GM21515 (cell line): ENCODE results near the gene MRPL45.

Experiments used
- ATAC-seq: cut with Tn5 transposase; IDR thresholded peaks from one replicate; pipeline ENCODE4 v1.9.1; 2021; ENCODE audit not compliant: unreplicated experiment

Gene MRPL45

GRCh38 chr17:38324772-38325171 lies 27.8 kb downstream of the MRPL45 start:
- no peak for ATAC-seq

- ATAC-seq, result no peak
Observed at GRCh38 chr17:38325221-38325851, 28.4 kb downstream of the MRPL45 start.

- no peak for ATAC-seq
Observed at GRCh38 chr17:38326996-38327792, 30.2 kb downstream of the MRPL45 start.

GRCh38 chr17:38327936-38328335 lies 31.0 kb downstream of the MRPL45 start:
- no peak for ATAC-seq

- ATAC-seq, result no peak
Observed at GRCh38 chr17:38328620-38329019, 31.7 kb downstream of the MRPL45 start.

GRCh38 chr17:38329284-38329683 lies 32.3 kb downstream of the MRPL45 start:
- ATAC-seq, result no peak

- ATAC-seq, result no peak
Observed at GRCh38 chr17:38329808-38330730, 33.1 kb downstream of the MRPL45 start.

GRCh38 chr17:38330941-38331411 lies 34.0 kb downstream of the MRPL45 start:
- ATAC-seq, result no peak

- no peak for ATAC-seq
Observed at GRCh38 chr17:38332735-38333134, 35.8 kb downstream of the MRPL45 start.

GRCh38 chr17:38333635-38334295 lies 36.8 kb downstream of the MRPL45 start:
- no peak for ATAC-seq

GRCh38 chr17:38334480-38335364 lies 37.8 kb downstream of the MRPL45 start:
- no peak for ATAC-seq

GRCh38 chr17:38336838-38337237 lies 39.9 kb downstream of the MRPL45 start:
- no peak for ATAC-seq

- ATAC-seq, result no peak
Observed at GRCh38 chr17:38338053-38338452, 41.1 kb downstream of the MRPL45 start.

GRCh38 chr17:38338535-38338934 lies 41.6 kb downstream of the MRPL45 start:
- ATAC-seq, result no peak

GRCh38 chr17:38339891-38340290 lies 42.9 kb downstream of the MRPL45 start:
- no peak for ATAC-seq

GRCh38 chr17:38341035-38341721 lies 44.2 kb downstream of the MRPL45 start:
- ATAC-seq, result no peak

GRCh38 chr17:38342886-38343607 lies 46.1 kb downstream of the MRPL45 start:
- no peak for ATAC-seq

GRCh38 chr17:38343608-38344419 lies 46.8 kb downstream of the MRPL45 start, which contains the start of gene GPR179:
Gene GPR179 (minus strand): TSS chr17:38343956. CDS start chr17:38343789, 167 bp downstream.
- ATAC-seq, result no peak
